ENCODE results near the gene C20orf202. TPM values are rescaled to one million over a fixed set of nuclear protein-coding genes. Genes with fewer than 3 reads are reported as not detected.

Gene C20orf202
- polyA plus RNA-seq, 2 of the 4 experiments (the other 2 are of a cell fraction) = 0.12 TPM; not detected in 1

- ChIA-PET CTCF (interaction anchor here (1.4 to 1.7 kb wide), 2 partner anchors 10 to 233 kb away, joined by 3 to 9 read pairs; no protein-coding TSS in a partner anchor), POLR2A (interaction anchor here (0.8 kb wide), 1 partner anchor 267 kb away, joined by 4 read pairs; no protein-coding TSS in a partner anchor)
- Histone ChIP-seq H3K4me2 (no peak overlapping the region), H3K27ac (no peak overlapping the region), H3K9me3 (no peaks in the 10 kb centered on the region), H3K4me3 (no peak overlapping the region), H3K4me1 (peaks cover 16% of the 10 kb centered on the region)
- DNase-seq (ENCODE audit: low read depth in 1 of 2, low spot score in 1 of 2) (no peak), FAIRE-seq (no peak), ATAC-seq (no peak)
- WGBS (ENCODE audit: missing lambda C conversion rate) = 20% methylated on average over 1 of the region's 1 CpG
- TF ChIP-seq BCL3 (IDR thresholded peaks at IDR 0.05) (no peak), KDM1A (IDR thresholded peaks at IDR 0.05; ENCODE audit: low read depth) (no peak), EP300 (IDR thresholded peaks at IDR 0.05) (no peak), HES2 (IDR thresholded peaks at IDR 0.05) (no peak), CHD4 (IDR thresholded peaks at IDR 0.05; ENCODE audit: borderline replicate concordance) (no peak), ZNF302 (CRISPR knock-in tag; IDR thresholded peaks at IDR 0.05) (no peak), EHF (CRISPR knock-in tag; IDR thresholded peaks at IDR 0.05) (no peak), USF2 (IDR thresholded peaks at IDR 0.05) (no peak), ZFP36 (IDR thresholded peaks at IDR 0.05; ENCODE audit: borderline replicate concordance, partially characterized antibody) (no peak), HMGXB4 (CRISPR knock-in tag; IDR thresholded peaks at IDR 0.05; ENCODE audit: borderline replicate concordance) (no peak), ATOH8 (CRISPR knock-in tag; IDR thresholded peaks at IDR 0.05; ENCODE audit: low read depth) (no peak), HOXA7 (CRISPR knock-in tag; IDR thresholded peaks at IDR 0.05) (no peak), BHLHE40 (IDR thresholded peaks at IDR 0.05; ENCODE audit: low read depth, low read length) (no peak), KDM5A (IDR thresholded peaks at IDR 0.05) (no peak), NR3C1 (IDR thresholded peaks at IDR 0.05) (no peak)
Measured at GRCh38 chr20:1189827-1190226, 13.4 kb upstream of the C20orf202 start.

GRCh38 chr20:1190847-1191246, 12.4 kb upstream of the C20orf202 start:
- no peak for DNase-seq (ENCODE audit: low read depth in 1 of 2, low spot score in 1 of 2)
- TF ChIP-seq HOXB13 (CRISPR knock-in tag; IDR thresholded peaks at IDR 0.05; ENCODE audit: low read depth) (no peak), HOXA7 (CRISPR knock-in tag; IDR thresholded peaks at IDR 0.05) (no peak), RARB (CRISPR knock-in tag; IDR thresholded peaks at IDR 0.05) (no peak), FOSL2 (IDR thresholded peaks at IDR 0.05) (no peak), FOSL2 (CRISPR knock-in tag; IDR thresholded peaks at IDR 0.05) (no peak), KDM5A (IDR thresholded peaks at IDR 0.05) (no peak), PHF8 (IDR thresholded peaks at IDR 0.05; ENCODE audit: borderline replicate concordance, low read depth) (no peak), NPAS2 (CRISPR knock-in tag; IDR thresholded peaks at IDR 0.05; ENCODE audit: borderline replicate concordance) (no peak), CHD2 (IDR thresholded peaks at IDR 0.05; ENCODE audit: low read length, partially characterized antibody) (no peak), REST (IDR thresholded peaks at IDR 0.05) (no peak)
- Histone ChIP-seq H3K4me3 (no peak overlapping the region), H3K4me1 (peaks cover 16% of the 10 kb centered on the region), H3K9me3 (no peaks in the 10 kb centered on the region; the same call in 2 of the 3 replicates), H3K4me2 (no peak overlapping the region), H3K27ac (no peak overlapping the region)
- FAIRE-seq = no peak
- POLR2A ChIA-PET = no interaction called here
- ATAC-seq = no peak
- 67% methylated on average over 3 of the region's 3 CpGs for WGBS (ENCODE audit: missing lambda C conversion rate)
- CTCF ChIA-PET = interaction anchor here (1.0 to 3.4 kb wide), 7 partner anchors 9 to 375 kb away, joined by 3 to 12 read pairs (median 4); no protein-coding TSS in a partner anchor

All from A549 (cell line).